Peyer's patch (tissue), 4 donors: ENCODE results near the gene ELK3. TPM values are rescaled to one million over a fixed set of nuclear protein-coding genes. Genes with fewer than 3 reads are reported as not detected.

Experiments used
- DNase-seq, 3 donors: peaks; one replicate each; pipeline ENCODE4 v3.0.0-alpha.2; 2017 to 2019
- H3K27ac ChIP-seq, 4 donors: fragments of 200-600 bp; sonication (generic); one replicate each; pipeline ENCODE4 v1.5.1; 2016 to 2019
- H3K27me3 ChIP-seq, 2 donors: fragments of 200-600 bp; sonication (generic); one replicate each; pipeline ENCODE4 v1.5.1; 2019
- H3K36me3 ChIP-seq, 3 donors: fragments of 200-600 bp; sonication (generic); one replicate each; pipeline ENCODE4 v1.5.1; 2016 to 2019
- H3K4me1 ChIP-seq, 4 donors: fragments of 200-600 bp; sonication (generic); one replicate each; pipeline ENCODE4 v1.5.1; 2016 to 2019
- H3K4me3 ChIP-seq, 4 donors: fragments of 200-600 bp; sonication (generic); 1 replicate in 3 of 4; 2 replicates in 1 of 4; pipeline ENCODE4 v1.5.1; 2016 to 2019; ENCODE audit warnings: mild to moderate bottlenecking in 1 of 4
- H3K9me3 ChIP-seq, 4 donors: fragments of 200-600 bp; sonication (generic); one replicate each; pipeline ENCODE4 v1.5.1; 2016 to 2019; ENCODE audit warnings: mild to moderate bottlenecking in 1 of 4
- CTCF ChIP-seq, 6 experiments: fragments of 450-650 bp in 4 of 6; fragments of 200-600 bp in 2 of 6; sonication (generic) in 1 of 6; IDR thresholded peaks; one replicate each; pipeline ENCODE4 v1.5.1; 2017 to 2019; ENCODE audit warnings: antibody characterized with exemption in 6 of 6, mild to moderate bottlenecking in 3 of 6, moderate library complexity in 1 of 6
- POLR2A ChIP-seq, 2 donors: fragments of 450-650 bp; IDR thresholded peaks; one replicate each; pipeline ENCODE4 v1.5.1; 2017; ENCODE audit warnings: antibody characterized with exemption in 2 of 2, mild to moderate bottlenecking in 2 of 2, moderate library complexity in 2 of 2
- total RNA-seq, 4 donors: library from RNA; depleted of rRNA; stranded (reverse); fragments of >200 nt; gene quantifications; one replicate each; pipeline ENCODE4 v1.1.0, GENCODE V29; 2016

ELK3 gene
- total RNA-seq, 4 donors from 2014 or later: 5.1 to 23.9 (median 9.4) TPM

DNA sequence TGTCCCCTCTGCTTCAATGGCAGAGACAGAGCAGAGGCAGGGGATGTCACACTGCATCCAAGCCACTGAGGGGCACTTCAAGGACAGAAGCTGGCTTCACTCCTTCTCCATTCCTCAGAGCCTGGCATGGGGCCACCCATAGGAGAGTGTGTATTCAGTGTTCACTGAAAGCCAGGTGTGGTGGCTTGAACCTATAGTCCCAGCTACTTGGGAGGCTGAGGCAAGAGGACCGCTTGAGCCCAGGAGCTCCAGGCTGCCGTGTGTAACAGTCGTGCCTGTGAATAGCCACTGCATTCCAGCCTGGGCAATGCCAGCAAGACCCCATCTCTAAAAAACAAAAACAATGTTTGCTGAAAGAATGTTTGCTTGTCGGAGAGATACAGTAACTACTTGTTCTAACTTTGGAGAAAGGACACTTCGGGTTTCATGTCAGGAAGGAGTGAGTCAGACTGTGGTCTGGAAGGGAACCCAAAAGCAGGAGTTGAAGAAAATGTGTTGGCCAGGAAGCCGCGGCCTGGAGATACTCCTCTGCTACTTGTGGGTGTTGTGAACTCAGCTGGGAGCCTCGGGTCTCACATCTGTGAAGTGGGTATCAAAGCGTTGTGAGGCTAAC is 43.4 kb downstream of the ELK3 start:
- peak in 2 of 3 donors; percentile 31 to 78 for DNase-seq
- no peaks in the 10 kb centered on the region for H3K36me3 ChIP-seq
- no peaks in the 10 kb centered on the region for H3K9me3 ChIP-seq
- peak overlapping the region; percentile 48 to 85 (median 68) for H3K27ac ChIP-seq
- H3K27me3 ChIP-seq: no peaks in the 10 kb centered on the region
- no peak overlapping the region for H3K4me3 ChIP-seq
- H3K4me1 ChIP-seq: peaks cover 0 to 76% (median 6%) of the 10 kb centered on the region in 4 donors
- TF ChIP-seq CTCF (IDR thresholded peaks at IDR 0.05) (no peak), POLR2A (IDR thresholded peaks at IDR 0.05) (no peak)

DNA sequence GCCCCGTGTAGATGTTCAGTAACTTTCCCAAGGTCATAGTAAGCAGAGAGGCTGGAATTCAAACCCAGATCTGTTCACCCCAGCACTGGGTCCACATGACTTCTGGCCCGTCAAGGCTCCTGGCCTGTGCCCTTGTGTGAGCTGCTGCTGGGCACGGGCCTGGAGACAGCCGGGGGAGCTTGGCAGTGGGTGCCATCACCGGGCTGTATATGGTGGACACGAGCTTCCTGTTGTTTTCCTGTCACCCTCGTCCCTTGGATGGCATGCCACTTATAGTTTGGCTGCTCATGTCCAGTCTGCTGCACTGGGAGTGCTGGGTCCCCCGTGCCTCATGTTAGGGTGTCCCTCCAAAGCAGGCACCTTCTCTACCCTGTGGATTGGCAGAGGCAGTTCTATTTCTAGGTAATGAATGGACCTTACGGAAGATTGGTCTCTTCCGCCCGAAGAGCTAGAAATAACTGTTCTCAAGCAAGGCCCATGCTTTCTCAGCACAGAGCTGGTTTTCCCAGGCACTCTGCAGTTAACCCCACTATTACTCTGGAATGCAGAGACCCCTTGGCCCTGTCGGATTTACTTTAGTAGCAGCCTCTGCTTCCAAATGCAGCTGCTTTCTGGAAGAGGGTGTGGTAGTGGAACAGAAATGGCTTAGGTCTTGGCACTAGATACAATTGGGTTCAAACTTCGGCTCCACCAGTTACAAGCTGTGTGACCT is 44.3 kb downstream of the ELK3 start:
- Histone ChIP-seq H3K36me3 (no peaks in the 10 kb centered on the region), H3K27ac (peak overlapping the region in 3 of 4 donors; percentile 32 to 85 (median 82)), H3K27me3 (no peaks in the 10 kb centered on the region), H3K4me3 (no peak overlapping the region), H3K4me1 (peaks cover 0 to 79% (median 6%) of the 10 kb centered on the region in 4 donors), H3K9me3 (no peaks in the 10 kb centered on the region)
- no peak for TF ChIP-seq CTCF (IDR thresholded peaks at IDR 0.05)
- TF ChIP-seq POLR2A (IDR thresholded peaks at IDR 0.05): no peak
- no peak for DNase-seq

- peak overlapping the region in 3 of 4 donors; percentile 22 to 86 (median 85) for H3K27ac ChIP-seq
- TF ChIP-seq CTCF (IDR thresholded peaks at IDR 0.05) (no peak), POLR2A (IDR thresholded peaks at IDR 0.05) (no peak)
- H3K4me1 ChIP-seq: peaks cover 0 to 72% (median 6%) of the 10 kb centered on the region in 4 donors
- no peak for DNase-seq
- H3K9me3 ChIP-seq: no peaks in the 10 kb centered on the region
- H3K4me3 ChIP-seq: no peak overlapping the region
- no peaks in the 10 kb centered on the region for H3K36me3 ChIP-seq
- no peaks in the 10 kb centered on the region for H3K27me3 ChIP-seq
These were observed 45.8 kb downstream of the ELK3 start for GRCh38 chr12:96239711-96240635.

GRCh38 chr12:96240656-96241055 is 46.5 kb downstream of the ELK3 start:
- no peak for DNase-seq
- TF ChIP-seq POLR2A (IDR thresholded peaks at IDR 0.05) (no peak), CTCF (IDR thresholded peaks at IDR 0.05) (no peak)
- Histone ChIP-seq H3K36me3 (no peaks in the 10 kb centered on the region), H3K4me3 (no peak overlapping the region), H3K27ac (peak overlapping the region in 2 of 4 donors; percentile 85 to 86), H3K27me3 (no peaks in the 10 kb centered on the region), H3K9me3 (no peaks in the 10 kb centered on the region), H3K4me1 (peaks cover 0 to 65% (median 6%) of the 10 kb centered on the region in 4 donors)

DNA sequence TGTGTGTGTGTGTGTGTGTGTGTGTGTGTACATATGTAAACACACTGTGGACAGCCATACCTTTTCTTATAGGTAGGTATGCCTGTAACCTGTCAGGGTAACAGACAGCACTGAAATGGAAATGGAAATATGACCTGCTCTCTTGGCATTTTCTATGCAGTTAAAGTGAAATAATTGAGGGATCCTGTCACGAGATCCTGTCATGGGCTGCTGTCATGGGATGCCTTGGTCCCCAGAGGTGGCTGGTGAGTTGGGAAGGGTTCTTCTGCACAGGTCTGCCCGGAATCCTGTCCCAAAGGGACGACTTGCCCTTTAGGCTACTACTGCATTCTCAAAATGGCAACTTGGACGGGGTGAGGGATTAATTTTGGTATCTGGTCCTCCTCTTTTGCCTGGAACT is 47.3 kb downstream of the ELK3 start:
- H3K9me3 ChIP-seq: no peaks in the 10 kb centered on the region
- DNase-seq: no peak
- H3K27me3 ChIP-seq: no peaks in the 10 kb centered on the region
- peak overlapping the region; percentile 9 to 86 (median 67) for H3K27ac ChIP-seq
- TF ChIP-seq CTCF (IDR thresholded peaks at IDR 0.05): no peak
- TF ChIP-seq POLR2A (IDR thresholded peaks at IDR 0.05): no peak
- no peak overlapping the region for H3K4me3 ChIP-seq
- H3K4me1 ChIP-seq: peaks cover 0 to 57% (median 5%) of the 10 kb centered on the region in 4 donors
- H3K36me3 ChIP-seq: no peaks in the 10 kb centered on the region
